NCI-H345 (cell line): ENCODE results near the gene ZCCHC24.
A peak's percentile ranks its signal among the peaks of the same experiment; 100 is the strongest.

ENCODE experiments used
- DNase-seq: peaks from one replicate; lab custom pipeline; 2025; lab: John Stamatoyannopoulos, UW

The ZCCHC24 gene

GRCh38 chr10:79445161-79445976 lies at the start of gene ZCCHC24:
TSS of gene ZCCHC24 (minus strand) at chr10:79445624. CDS start at chr10:79445440, 184 bp downstream.
- peak; percentile 90 for DNase-seq

GRCh38 chr10:79493806-79494205 lies 48.4 kb upstream of the ZCCHC24 start:
- DNase-seq: no peak

GRCh38 chr10:79492839-79493238 lies 47.4 kb upstream of the ZCCHC24 start:
- DNase-seq: no peak

- DNase-seq: no peak
These were observed 46.8 kb upstream of the ZCCHC24 start for GRCh38 chr10:79492256-79492655.

GRCh38 chr10:79491143-79491835 lies 45.9 kb upstream of the ZCCHC24 start:
- DNase-seq: no peak

GRCh38 chr10:79490400-79491142 lies 45.1 kb upstream of the ZCCHC24 start:
- no peak for DNase-seq

- no peak for DNase-seq
These were observed 43.4 kb upstream of the ZCCHC24 start for GRCh38 chr10:79488870-79489269.

GRCh38 chr10:79488336-79488735 lies 42.9 kb upstream of the ZCCHC24 start:
- no peak for DNase-seq

GRCh38 chr10:79487296-79488194 lies 42.1 kb upstream of the ZCCHC24 start:
- DNase-seq: peak; percentile 15

GRCh38 chr10:79484476-79484875 lies 39.1 kb upstream of the ZCCHC24 start:
- DNase-seq: no peak

GRCh38 chr10:79483948-79484347 lies 38.5 kb upstream of the ZCCHC24 start:
- DNase-seq: no peak

GRCh38 chr10:79483299-79483698 lies 37.9 kb upstream of the ZCCHC24 start:
- no peak for DNase-seq

- DNase-seq: no peak
These were observed 37.3 kb upstream of the ZCCHC24 start for GRCh38 chr10:79482741-79483140.

GRCh38 chr10:79482304-79482703 lies 36.9 kb upstream of the ZCCHC24 start:
- no peak for DNase-seq

- no peak for DNase-seq
These were observed 34.0 kb upstream of the ZCCHC24 start for GRCh38 chr10:79479283-79479909.

GRCh38 chr10:79477456-79477855 lies 32.0 kb upstream of the ZCCHC24 start:
- DNase-seq: no peak

GRCh38 chr10:79476645-79477044 lies 31.2 kb upstream of the ZCCHC24 start:
- no peak for DNase-seq

GRCh38 chr10:79475877-79476276 lies 30.5 kb upstream of the ZCCHC24 start:
- no peak for DNase-seq

- DNase-seq: no peak
These were observed 29.8 kb upstream of the ZCCHC24 start for GRCh38 chr10:79475119-79475653.

- no peak for DNase-seq
These were observed 28.2 kb upstream of the ZCCHC24 start for GRCh38 chr10:79473496-79474095.
